ENCODE data around the gene ASB2.

The ASB2 gene

GRCh38 chr14:93945070-93945399 lies 31.3 kb downstream of the ASB2 start:
- H3K4me3 ChIP-seq (ENCODE audit: low read depth, low read length) = no peak overlapping the region
- TF ChIP-seq CTCF (IDR thresholded peaks at IDR 0.05; ENCODE audit: control insufficient read depth, extremely low read depth, insufficient read depth) = no peak
- DNase-seq (ENCODE audit: low read depth) = no peak

GRCh38 chr14:93944348-93945069 lies 31.9 kb downstream of the ASB2 start:
- no peak for DNase-seq (ENCODE audit: low read depth)
- no peak overlapping the region for H3K4me3 ChIP-seq (ENCODE audit: low read depth, low read length)
- no peak for TF ChIP-seq CTCF (IDR thresholded peaks at IDR 0.05; ENCODE audit: control insufficient read depth, extremely low read depth, insufficient read depth)

- DNase-seq (ENCODE audit: low read depth) = no peak
- no peak for TF ChIP-seq CTCF (IDR thresholded peaks at IDR 0.05; ENCODE audit: control insufficient read depth, extremely low read depth, insufficient read depth)
- H3K4me3 ChIP-seq (ENCODE audit: low read depth, low read length) = no peak overlapping the region
Measured at GRCh38 chr14:93943930-93944329, 32.4 kb downstream of the ASB2 start.

GRCh38 chr14:93943052-93943451 lies 33.3 kb downstream of the ASB2 start:
- H3K4me3 ChIP-seq (ENCODE audit: low read depth, low read length) = no peak overlapping the region
- TF ChIP-seq CTCF (IDR thresholded peaks at IDR 0.05; ENCODE audit: control insufficient read depth, extremely low read depth, insufficient read depth) = no peak
- no peak for DNase-seq (ENCODE audit: low read depth)

GRCh38 chr14:93941293-93941910 lies 35.0 kb downstream of the ASB2 start:
- no peak overlapping the region for H3K4me3 ChIP-seq (ENCODE audit: low read depth, low read length)
- TF ChIP-seq CTCF (IDR thresholded peaks at IDR 0.05; ENCODE audit: control insufficient read depth, extremely low read depth, insufficient read depth) = no peak
- no peak for DNase-seq (ENCODE audit: low read depth)

GRCh38 chr14:93940437-93940836 lies 35.9 kb downstream of the ASB2 start:
- TF ChIP-seq CTCF (IDR thresholded peaks at IDR 0.05; ENCODE audit: control insufficient read depth, extremely low read depth, insufficient read depth) = no peak
- H3K4me3 ChIP-seq (ENCODE audit: low read depth, low read length) = no peak overlapping the region
- DNase-seq (ENCODE audit: low read depth) = no peak

All from LNCaP clone FGC (cell line).